Psoas muscle (tissue), 8 donors: ENCODE measurements around the gene CCDC102A. TPM values are rescaled to one million over a fixed set of nuclear protein-coding genes. Genes with fewer than 3 reads are reported as not detected.
A peak's percentile ranks its signal among the peaks of the same experiment; 100 is the strongest.

ENCODE experiments used
- ATAC-seq, 4 donors: fragments of 200-7000 bp; cut with Tn5 transposase; one replicate each; pipeline ENCODE4 v1.9.1; 2020; ENCODE audit warnings: moderate library complexity in 3 of 4, mild to moderate bottlenecking in 2 of 4
- DNase-seq, 2 donors: peaks; one replicate each; pipeline ENCODE4 v3.0.0-alpha.2; 2020
- H3K27ac ChIP-seq: fragments of 200-600 bp; one replicate; pipeline ENCODE4 v1.8.0; 2022
- H3K27me3 ChIP-seq, 3 donors: fragments of 200-600 bp in 1 of 3; one replicate each; pipeline versions ENCODE4 v1.6.1 to v1.8.0; 2013 to 2022; ENCODE audit warnings: low read length in 2 of 3, mild to moderate bottlenecking in 2 of 3, moderate library complexity in 1 of 3; ENCODE audit not compliant: insufficient read depth in 3 of 3
- H3K36me3 ChIP-seq, 2 donors: fragments of 200-600 bp in 1 of 2; one replicate each; pipeline versions ENCODE4 v1.6.1 to v1.8.0; 2013 to 2022; ENCODE audit warnings: low read depth in 1 of 2, mild to moderate bottlenecking in 1 of 2, moderate library complexity in 1 of 2; ENCODE audit not compliant: insufficient read depth in 1 of 2
- H3K4me1 ChIP-seq: fragments of 200-600 bp; one replicate; pipeline ENCODE4 v1.8.0; 2022
- H3K4me3 ChIP-seq: fragments of 200-600 bp; one replicate; pipeline ENCODE4 v1.8.0; 2022; ENCODE audit warnings: mild to moderate bottlenecking
- H3K9me3 ChIP-seq: fragments of 200-600 bp; one replicate; pipeline ENCODE4 v1.8.0; 2022
- CTCF ChIP-seq: fragments of 200-600 bp; IDR thresholded peaks from one replicate; pipeline ENCODE4 v1.8.0; 2022; ENCODE audit warnings: antibody characterized with exemption
- WGBS, 3 donors: extraction: QIAGEN DNeasy Blood & Tissue Kit; methylation state at CpG; one replicate each; pipeline versions ENCODE4 v1.1.6 to v1.1.7; 2013; 5-methylcytosine and 5-hydroxymethylcytosine counted together
- intact Hi-C, 2 donors: fragments of 100-400 bp; cut with DNase I; formaldehyde crosslinking; loops; one replicate each; pipeline versions ENCODE4 v1.11.0 to v1.14.2; 2022
- polyA plus RNA-seq, 3 donors: library from polyadenylated mRNA; stranded (reverse); fragments of 200-250 nt; gene quantifications; one replicate each; pipeline ENCODE4 v1.2.3, GENCODE V29; 2013
- total RNA-seq, 4 donors: library from RNA; stranded (reverse); fragmentation: NEBNext Ultra II Directional in 2 of 4; extraction: Animal tissue kit (Norgen Biotek cat#: 25700) in 2 of 4; gene quantifications; one replicate each; pipeline versions ENCODE4 v1.2.1 to v1.2.4, GENCODE V29; 2021 to 2023
- donor health status: healthy with polysubstance abuse.
- donor health status: DM: no; HTN: no; CAD: no; lungs with moderate emphysema.
- donor health status: Bipolar disorder and iron deficiency.
- donor health status: healthy.
- donor health status: DM: yes; HTN: yes; CAD: no.
- donor health status: DM: no; HTN: no; CAD: no.
- donor health status: DM: no; HTN: no; CAD: no.
- donor health status: DM: yes; HTN: yes; CAD: no.

Gene CCDC102A
- total and polyA plus RNA-seq, 7 donors, result 0.95 to 2.4 (median 1.7) TPM

DNA sequence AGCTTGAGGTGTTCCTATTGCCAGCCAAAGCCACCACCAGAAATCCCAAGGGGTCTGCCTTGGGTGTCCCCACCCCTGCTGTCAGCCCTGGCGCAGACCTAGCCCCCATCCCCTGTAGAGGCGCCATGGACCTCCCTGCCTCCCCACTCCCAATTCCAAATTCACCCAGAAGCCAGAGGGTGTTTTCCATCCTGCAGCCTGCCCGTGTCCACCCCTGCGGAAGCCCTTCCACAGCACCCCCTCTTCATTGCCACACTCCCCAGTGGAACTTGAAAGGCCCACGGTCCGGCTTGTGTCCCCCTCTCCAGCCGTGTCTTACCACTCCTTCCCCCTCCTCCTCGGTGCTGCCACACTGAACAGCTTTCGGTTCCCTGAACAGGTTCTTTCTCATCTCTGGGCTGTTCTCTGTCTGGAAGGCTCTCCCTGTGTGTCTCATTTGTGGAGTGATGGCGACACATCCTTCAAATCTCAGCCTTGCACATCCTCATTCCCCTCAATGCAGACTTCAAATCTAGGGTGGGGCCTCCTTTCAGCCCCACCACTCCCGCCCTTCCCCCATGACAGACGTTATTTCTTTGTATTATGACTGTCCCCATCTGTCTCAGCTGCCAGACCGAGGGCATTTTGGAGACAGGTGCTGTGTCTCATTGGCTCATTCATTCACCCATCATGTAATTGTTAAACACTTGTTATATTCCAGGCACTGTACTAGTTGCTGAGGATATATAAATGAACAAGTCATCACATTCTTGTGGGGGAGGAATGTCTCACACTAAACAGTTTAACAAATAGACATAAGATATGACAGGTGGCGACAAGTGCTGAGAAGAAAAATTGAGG is 42.4 kb upstream of the CCDC102A start:
- no peak for DNase-seq
- intact Hi-C loops, result loop anchor here in 1 of 2 donors (5.0 kb wide), 2 partner anchors 69 to 429 kb away; no protein-coding TSS in a partner anchor
- no peak for ATAC-seq
- peaks cover 0 to 6% (median 3%) of the 10 kb centered on the region in 3 donors for H3K27me3 ChIP-seq
- H3K36me3 ChIP-seq, result no peaks in the 10 kb centered on the region
- no peak for TF ChIP-seq CTCF
- no peak overlapping the region for H3K27ac ChIP-seq
- no peak overlapping the region for H3K4me3 ChIP-seq
- no peaks in the 10 kb centered on the region for H3K4me1 ChIP-seq
- no peaks in the 10 kb centered on the region for H3K9me3 ChIP-seq
- 59 to 62% (median 62%) methylated on average over 14 of the region's 14 CpGs for WGBS, 3 donors

- ATAC-seq, result no peak
Measured at GRCh38 chr16:57577691-57578224, 41.4 kb upstream of the CCDC102A start.

DNA sequence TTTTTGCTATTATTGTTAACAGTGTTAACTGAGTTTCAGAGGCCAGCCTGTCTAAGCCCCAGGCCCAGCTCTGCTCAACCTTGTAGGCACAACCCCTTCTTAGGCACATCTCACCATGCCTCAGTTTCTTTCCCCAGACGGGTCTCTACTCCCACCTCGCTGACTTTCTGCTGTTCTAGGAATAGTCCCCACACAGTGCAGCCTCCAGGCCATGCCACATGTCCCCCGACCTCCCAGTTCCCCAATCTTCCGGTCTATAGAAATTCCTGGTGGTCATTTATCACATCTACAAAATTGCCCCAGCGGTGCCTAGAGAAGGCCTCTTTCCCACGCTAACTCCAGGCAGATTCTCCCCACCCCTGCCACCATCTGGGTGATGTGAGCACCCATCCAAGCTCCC is 40.8 kb upstream of the CCDC102A start:
- intact Hi-C loops, result loop anchor here in 1 of 2 donors (5.0 kb wide), 2 partner anchors 70 to 430 kb away; no protein-coding TSS in a partner anchor
- Histone ChIP-seq H3K27ac (no peak overlapping the region), H3K4me3 (no peak overlapping the region), H3K36me3 (no peaks in the 10 kb centered on the region), H3K27me3 (peaks cover 0 to 6% (median 3%) of the 10 kb centered on the region in 3 donors), H3K9me3 (no peaks in the 10 kb centered on the region), H3K4me1 (no peaks in the 10 kb centered on the region)
- no peak for DNase-seq
- ATAC-seq, result no peak
- WGBS, 3 donors, result 86 to 90% (median 87%) methylated on average over 6 of the region's 6 CpGs
- no peak for TF ChIP-seq CTCF

More at GRCh38 chr16:57577691-57578224, 41.4 kb upstream of the CCDC102A start:
- 43 to 70% (median 69%) methylated on average over 4 of the region's 4 CpGs for WGBS, 3 donors
- DNase-seq, result no peak
- H3K4me3 ChIP-seq, result no peak overlapping the region
- H3K9me3 ChIP-seq, result no peaks in the 10 kb centered on the region
- intact Hi-C loops, result loop anchor here in 1 of 2 donors (5.0 kb wide), 2 partner anchors 70 to 430 kb away; no protein-coding TSS in a partner anchor
- H3K4me1 ChIP-seq, result no peaks in the 10 kb centered on the region
- no peak overlapping the region for H3K27ac ChIP-seq
- peaks cover 0 to 6% (median 3%) of the 10 kb centered on the region in 3 donors for H3K27me3 ChIP-seq
- TF ChIP-seq CTCF, result no peak
- H3K36me3 ChIP-seq, result no peaks in the 10 kb centered on the region

DNA sequence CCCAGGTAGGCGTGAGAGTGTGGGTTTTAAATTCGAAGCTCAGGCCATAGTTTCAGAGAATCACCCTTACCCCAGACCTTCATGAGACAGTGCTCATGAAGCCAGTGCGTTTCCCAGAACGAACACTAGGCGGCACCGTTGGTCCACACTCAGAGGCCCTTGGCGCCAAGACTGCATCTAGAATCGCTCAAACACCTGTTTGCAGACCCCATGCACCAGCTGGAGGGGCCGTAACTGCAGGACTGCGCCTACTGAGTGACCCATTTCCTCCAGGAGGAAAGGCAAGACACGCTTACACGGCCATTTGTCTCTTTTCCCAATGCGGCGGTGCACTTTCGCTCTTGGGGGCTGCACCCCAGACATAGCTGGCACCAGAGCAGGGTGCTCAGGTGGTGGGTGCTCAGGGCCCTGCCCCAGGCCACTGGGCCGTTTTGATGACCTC is 40.1 kb upstream of the CCDC102A start:
- 15 to 18% (median 17%) methylated on average over 16 of the region's 16 CpGs for WGBS, 3 donors
- Histone ChIP-seq H3K4me1 (no peaks in the 10 kb centered on the region), H3K27ac (no peak overlapping the region), H3K9me3 (no peaks in the 10 kb centered on the region), H3K27me3 (peaks cover 0 to 6% (median 3%) of the 10 kb centered on the region in 3 donors), H3K36me3 (no peaks in the 10 kb centered on the region), H3K4me3 (no peak overlapping the region)
- DNase-seq (peak; percentile 67 to 82), ATAC-seq (peak; percentile 62 to 81 (median 70))
- intact Hi-C loops, result loop anchor here in 1 of 2 donors (5.0 kb wide), 2 partner anchors 71 to 431 kb away; no protein-coding TSS in a partner anchor
- peak; percentile 84 for TF ChIP-seq CTCF
